GM12878 (cell line): ENCODE data around the gene OR4C16. TPM values are rescaled to one million over a fixed set of nuclear protein-coding genes. Genes with fewer than 3 reads are reported as not detected.

Experiments
- ATAC-seq: fragments of 200-7000 bp; cut with Tn5 transposase; 3 replicates; pipeline ENCODE4 v1.9.1; 2020; ENCODE audit warnings: mild to moderate bottlenecking, moderate library complexity
- BruUV-seq: library from RNA; stranded (reverse); fragments of 400-500 nt; replicated peaks from 2 replicates; lab custom pipeline; 2021; lab: Mats Ljungman, UMichigan
- CTCF ChIA-PET: fragments of 300-600 bp; sonication (Branson Sonifier 250); formaldehyde crosslinking; extraction: SDS; loops from one replicate; lab custom pipeline; 2021; ENCODE audit warnings: inconsistent platforms; lab: Yijun Ruan, JAX
- POLR2A ChIA-PET: fragments of 350-600 bp; formaldehyde crosslinking; extraction: SDS; loops from one replicate; lab custom pipeline; 2021; ENCODE audit warnings: inconsistent platforms; lab: Charles Lee
- RAD21 ChIA-PET: fragments of 300-600 bp; sonication (Branson Sonifier 250); formaldehyde crosslinking; loops from one replicate; lab custom pipeline; 2023; ENCODE audit warnings: antibody characterized with exemption; ENCODE audit not compliant: unreplicated experiment; lab: Charles Lee
- SMC1A ChIA-PET: fragments of 300-600 bp; sonication (Branson Sonifier 250); formaldehyde crosslinking; loops from one replicate; lab custom pipeline; 2023; ENCODE audit not compliant: unreplicated experiment, uncharacterized antibody; lab: Charles Lee
- DNase-seq: peaks from one replicate; pipeline ENCODE4 v3.0.0-alpha.2; 2011; ENCODE audit warnings: low read depth, low spot score
- FAIRE-seq: peaks from 3 replicates; lab custom pipeline; 2011; peaks lifted over from hg19 to GRCh38; lab: Jason Lieb, UNC
- H2AFZ ChIP-seq: 2 replicates; pipeline ENCODE4 v1.6.0; 2011; ENCODE audit warnings: low read depth, low read length, control low read depth; ENCODE audit not compliant: control insufficient read depth
- H3K27ac ChIP-seq: 2 replicates; pipeline ENCODE4 v1.5.1; 2011; ENCODE audit warnings: control low read depth; ENCODE audit not compliant: control insufficient read depth, insufficient read depth
- H3K27me3 ChIP-seq, 2 experiments: replicated peaks in 1 of 2; 2 replicates each; pipeline versions ENCODE4 v1.6.0 to v1.6.1; 2011; ENCODE audit warnings: low read length in 1 of 2; ENCODE audit not compliant: control insufficient read depth in 2 of 2, insufficient read depth in 2 of 2
- H3K36me3 ChIP-seq, 2 experiments: 2 replicates each; pipeline ENCODE4 v1.5.1; 2011; ENCODE audit warnings: low read length in 1 of 2; ENCODE audit not compliant: control insufficient read depth in 2 of 2, insufficient read depth in 2 of 2
- H3K4me1 ChIP-seq: 2 replicates; pipeline ENCODE4 v1.6.1; 2011; ENCODE audit warnings: mild to moderate bottlenecking, low read length, moderate library complexity, mixed read lengths; ENCODE audit not compliant: control insufficient read depth, insufficient read depth
- H3K4me2 ChIP-seq: 2 replicates; pipeline ENCODE4 v1.6.0; 2011; ENCODE audit warnings: control low read depth; ENCODE audit not compliant: control insufficient read depth, insufficient read depth
- H3K4me3 ChIP-seq: fragments of 200-600 bp; sonication (generic); 2 replicates; pipeline ENCODE4 v1.5.1; 2016
- H3K79me2 ChIP-seq: 2 replicates; pipeline ENCODE4 v1.6.0; 2011; ENCODE audit warnings: low read length; ENCODE audit not compliant: control insufficient read depth, insufficient read depth
- H3K9ac ChIP-seq: 2 replicates; pipeline ENCODE4 v1.8.0; 2011; ENCODE audit warnings: low read length, control low read depth, mixed read lengths; ENCODE audit not compliant: control insufficient read depth, insufficient read depth
- H3K9me3 ChIP-seq: replicated peaks from 3 replicates; pipeline ENCODE4 v1.5.1; 2011; ENCODE audit warnings: mild to moderate bottlenecking, low read length; ENCODE audit not compliant: control insufficient read depth, insufficient read depth
- H4K20me1 ChIP-seq: 2 replicates; pipeline ENCODE4 v1.6.0; 2011; ENCODE audit not compliant: control insufficient read depth, insufficient read depth
- BCL11A ChIP-seq: IDR thresholded peaks from 2 replicates; pipeline ENCODE4 v1.6.1; 2011; ENCODE audit warnings: low read depth, low read length
- BHLHE40 ChIP-seq, 2 experiments: fragments of 450-650 bp in 1 of 2; IDR thresholded peaks; 2 replicates each; pipeline ENCODE4 v1.6.1; 2011 to 2017; ENCODE audit warnings: low read depth in 2 of 2, borderline replicate concordance in 1 of 2, improper control_type of control experiment in 1 of 2, low read length in 1 of 2, mild to moderate bottlenecking in 1 of 2
- CEBPB ChIP-seq, 2 experiments: fragments of 150-350 bp in 1 of 2; IDR thresholded peaks; 2 replicates each; pipeline ENCODE4 v1.6.1; 2012 to 2014; ENCODE audit warnings: low read depth in 2 of 2, low read length in 2 of 2, borderline replicate concordance in 1 of 2, inconsistent platforms in 1 of 2
- CHD2 ChIP-seq: IDR thresholded peaks from 2 replicates; pipeline ENCODE4 v1.6.1; 2011; ENCODE audit warnings: low read depth, low read length, improper control_type of control experiment, borderline replicate concordance
- ELK1 ChIP-seq: IDR thresholded peaks from 2 replicates; pipeline ENCODE4 v1.6.1; 2012; ENCODE audit warnings: low read depth, low read length, improper control_type of control experiment
- HCFC1 ChIP-seq: fragments of 150-350 bp; IDR thresholded peaks from 2 replicates; pipeline ENCODE4 v1.6.1; 2014; ENCODE audit warnings: low read length
- IRF5 ChIP-seq: fragments of 450-650 bp; IDR thresholded peaks from 2 replicates; pipeline ENCODE4 v1.6.1; 2017; ENCODE audit warnings: borderline replicate concordance
- KDM1A ChIP-seq: fragments of 200-600 bp; sonication (generic); IDR thresholded peaks from 2 replicates; pipeline ENCODE4 v1.6.1; 2016; ENCODE audit warnings: borderline replicate concordance
- MEF2A ChIP-seq: IDR thresholded peaks from 2 replicates; pipeline ENCODE4 v1.6.1; 2011; ENCODE audit warnings: low read depth, mild to moderate bottlenecking, low read length, moderate library complexity; ENCODE audit not compliant: insufficient read depth
- MTA2 ChIP-seq: fragments of 450-650 bp; IDR thresholded peaks from 2 replicates; pipeline ENCODE4 v1.6.1; 2016; ENCODE audit warnings: low read depth, mild to moderate bottlenecking, moderate library complexity
- NKRF ChIP-seq: fragments of 450-650 bp; conservative IDR thresholded peaks from 2 replicates; pipeline ENCODE4 v1.6.1; 2017; ENCODE audit warnings: mild to moderate bottlenecking, moderate library complexity
- NR2C1 ChIP-seq: fragments of 450-650 bp; IDR thresholded peaks from 2 replicates; pipeline ENCODE4 v1.6.1; 2017; ENCODE audit warnings: antibody characterized with exemption, mild to moderate bottlenecking, moderate library complexity
- STAT1 ChIP-seq: fragments of 450-650 bp; conservative IDR thresholded peaks from 2 replicates; pipeline ENCODE4 v1.6.1; 2014; ENCODE audit warnings: antibody characterized with exemption, mild to moderate bottlenecking
- USF2 ChIP-seq: IDR thresholded peaks from 2 replicates; pipeline ENCODE4 v1.6.1; 2011; ENCODE audit warnings: low read depth, low read length, improper control_type of control experiment, borderline replicate concordance
- YY1 ChIP-seq: IDR thresholded peaks from 2 replicates; pipeline ENCODE4 v1.6.1; 2011; ENCODE audit warnings: low read depth, mild to moderate bottlenecking, low read length
- ZNF207 ChIP-seq: fragments of 450-650 bp; IDR thresholded peaks from 2 replicates; pipeline ENCODE4 v1.6.1; 2014; ENCODE audit warnings: antibody characterized with exemption, mild to moderate bottlenecking, borderline replicate concordance
- WGBS: methylation state at CpG from one replicate; pipeline ENCODE4 v1.1.6; 2016; ENCODE audit warnings: low lambda C conversion rate; ENCODE audit not compliant: insufficient replicate concordance, insufficient coverage; ENCODE audit errors: missing lambda C conversion rate; 5-methylcytosine and 5-hydroxymethylcytosine counted together
- in situ Hi-C: fragments of 300-500 bp; cut with MboI; formaldehyde crosslinking; loops from 9 replicates; pipeline ENCODE4 v1.14.3; 2018; ENCODE audit warnings: mixed read lengths
- intact Hi-C: fragments of 100-400 bp; cut with micrococcal nuclease; formaldehyde crosslinking; loops from one replicate; pipeline ENCODE4 v1.14.2; 2022; ENCODE audit not compliant: unreplicated experiment
- polyA plus RNA-seq, 11 experiments: library from polyadenylated mRNA; depleted of rRNA in 4 of 11; unstranded in 6 of 11; stranded (reverse) in 5 of 11; fragments of >200 nt; fragmentation: Nextera tagmentation in 4 of 11; fragmentation: Illumina TruSeq in 1 of 11; extraction: Ambion mirVana in 4 of 11; extraction: Trizol in 1 of 11; gene quantifications; 1 replicate in 1 of 11; 2 replicates in 10 of 11; pipeline versions ENCODE4 v1.2.1 to v1.2.3, GENCODE V29; 2011 to 2016; ENCODE audit warnings: inconsistent platforms in 2 of 11, missing spikeins in 2 of 11, low read depth in 1 of 11
- total RNA-seq, 4 experiments: library from RNA; depleted of rRNA in 3 of 4; stranded (reverse); fragments of >200 nt in 3 of 4; fragmentation: Illumina TruSeq in 1 of 4; extraction: Trizol in 1 of 4; gene quantifications; 2 replicates each; pipeline versions ENCODE4 v1.2.1 to v1.2.3, GENCODE V29; 2013 to 2021

Gene OR4C16
- total and polyA plus RNA-seq, 10 of the 15 experiments (the other 5 are each of a cell fraction or from before 2014, with no cell fraction given), result not detected

GRCh38 chr11:55572548-55572947 is 620 bp downstream of the OR4C16 start (continued):
- TF ChIP-seq MTA2 (peak; percentile 70), STAT1 (no peak), BHLHE40 (IDR thresholded peaks at IDR 0.05; ENCODE audit: borderline replicate concordance in 1 of 2, low read depth in 2 of 2, low read length in 1 of 2) (peak in 1 of 2 experiments; percentile 22; a peak in 1 of 4 replicates)
- TF ChIP-seq, all 136 proteins: peak for 9

- DNase-seq (no peak), FAIRE-seq (no peak), ATAC-seq (no peak)
- H3K9me3 ChIP-seq, result no peaks in the 10 kb centered on the region
- no peak within 1 kb of the TSS for H3K4me3 ChIP-seq
- TF ChIP-seq CHD2, result no peak
- TF ChIP-seq NR2C1, result no peak
- TF ChIP-seq KDM1A, result no peak
- TF ChIP-seq ELK1, result no peak
- no peak for TF ChIP-seq HCFC1
- TF ChIP-seq USF2, result no peak
- no peak for TF ChIP-seq BCL11A
- TF ChIP-seq YY1, result no peak
- no peak for TF ChIP-seq NKRF
- no peak for TF ChIP-seq MEF2A
- TF ChIP-seq CEBPB (IDR thresholded peaks at IDR 0.05; ENCODE audit: borderline replicate concordance in 1 of 2, low read depth in 2 of 2, low read length in 2 of 2), result no peak
- TF ChIP-seq IRF5, result no peak
- TF ChIP-seq ZNF207, result no peak
- no peak within 1 kb of the TSS for H3K27ac ChIP-seq
- in situ Hi-C loops (no loop called here), intact Hi-C loops (no loop called here)
- H3K9ac ChIP-seq, result no peak within 1 kb of the TSS
- H2AFZ ChIP-seq, result no peak within 1 kb of the TSS
- no peak within 1 kb of the TSS for H3K4me2 ChIP-seq
- SMC1A ChIA-PET, result no interaction called here
- no peaks in the 10 kb centered on the region for H3K36me3 ChIP-seq
- no peaks in the 10 kb centered on the region for H3K79me2 ChIP-seq
- H4K20me1 ChIP-seq, result no peaks in the 10 kb centered on the region
- no peaks in the 10 kb centered on the region for H3K27me3 ChIP-seq
- RAD21 ChIA-PET, result no interaction called here
- POLR2A ChIA-PET, result no interaction called here
- no peaks in the 10 kb centered on the region for H3K4me1 ChIP-seq
- WGBS, result 0% methylated on average over 2 of the region's 2 CpGs
- BruUV-seq, result no TSS peak
- CTCF ChIA-PET, result no interaction called here
Observed at GRCh38 chr11:55607545-55607944, 35.6 kb downstream of the OR4C16 start, which contains the start of gene OR4C11. TSS of gene OR4C11 (minus strand) at chr11:55607645. CDS start at chr11:55604373, 3,272 bp downstream.
